Transverse colon (tissue), 4 donors: ENCODE measurements around the gene SERPIND1. TPM values are rescaled to one million over a fixed set of nuclear protein-coding genes. Genes with fewer than 3 reads are reported as not detected.

Source experiments
- DNase-seq: peaks from one replicate; pipeline ENCODE4 v3.0.0-alpha.2; 2019
- H3K27ac ChIP-seq, 4 donors: fragments of 200-600 bp; sonication (generic); 2 replicates each; pipeline ENCODE4 v1.5.1; 2016 to 2018; ENCODE audit warnings: inconsistent platforms in 4 of 4
- H3K27me3 ChIP-seq: fragments of 200-600 bp; sonication (generic); 2 replicates; pipeline ENCODE4 v1.5.1; 2017; ENCODE audit warnings: inconsistent platforms
- H3K36me3 ChIP-seq, 4 donors: fragments of 200-600 bp; sonication (generic); 2 replicates each; pipeline ENCODE4 v1.5.1; 2017 to 2019; ENCODE audit warnings: inconsistent platforms in 4 of 4
- H3K4me1 ChIP-seq, 4 donors: fragments of 200-600 bp; sonication (generic); 2 replicates each; pipeline ENCODE4 v1.5.1; 2017 to 2020; ENCODE audit warnings: inconsistent platforms in 4 of 4
- H3K4me3 ChIP-seq, 4 donors: fragments of 200-600 bp; sonication (generic); 1 replicate in 1 of 4; 2 replicates in 3 of 4; pipeline versions ENCODE4 v1.5.1 to v1.6.1; 2017 to 2019; ENCODE audit warnings: inconsistent platforms in 4 of 4
- H3K9me3 ChIP-seq, 2 donors: fragments of 200-600 bp; sonication (generic); 2 replicates each; pipeline ENCODE4 v1.5.1; 2017 to 2019; ENCODE audit warnings: inconsistent platforms in 2 of 2
- CTCF ChIP-seq, 5 experiments: fragments of 200-600 bp in 3 of 5; fragments of 450-650 bp in 2 of 5; sonication (generic) in 3 of 5; IDR thresholded peaks; 1 replicate in 2 of 5; 2 replicates in 3 of 5; pipeline ENCODE4 v1.5.1; 2016 to 2017; ENCODE audit warnings: antibody characterized with exemption in 5 of 5, inconsistent platforms in 3 of 5, mild to moderate bottlenecking in 2 of 5, moderate library complexity in 1 of 5
- EP300 ChIP-seq: sonication (generic); formaldehyde crosslinking; IDR thresholded peaks from one replicate; pipeline ENCODE4 v1.6.1; 2017; ENCODE audit warnings: antibody characterized with exemption, low read depth
- POLR2A ChIP-seq: fragments of 450-650 bp; IDR thresholded peaks from one replicate; pipeline ENCODE4 v1.6.1; 2016; ENCODE audit warnings: antibody characterized with exemption, mild to moderate bottlenecking, moderate library complexity
- POLR2AphosphoS5 ChIP-seq, 3 donors: sonication (generic); formaldehyde crosslinking; IDR thresholded peaks; one replicate each; pipeline ENCODE4 v1.6.1; 2016; ENCODE audit warnings: antibody characterized with exemption in 3 of 3
- WGBS, 2 donors: methylation state at CpG; one replicate each; pipeline ENCODE4 v1.1.5; 2018; ENCODE audit warnings: low coverage in 1 of 2; 5-methylcytosine and 5-hydroxymethylcytosine counted together
- in situ Hi-C, 4 donors: fragments of 200-750 bp; cut with MboI; loops; one replicate each; pipeline versions ENCODE4 v1.15.0 to v1.15.1; 2017; ENCODE audit warnings: low sequenced_read_pairs in 3 of 4, low pct_ligation_motif_present in 1 of 4, low pct_unique_long_range_greater_than_20kb in 1 of 4
- intact Hi-C: fragments of 100-400 bp; cut with DNase I; formaldehyde crosslinking; loops from one replicate; pipeline ENCODE4 v1.15.1; 2023; ENCODE audit warnings: low total_unique reads
- total RNA-seq, 4 donors: library from RNA; depleted of rRNA; stranded (reverse); fragments of >200 nt; gene quantifications; one replicate each; pipeline ENCODE4 v1.1.0, GENCODE V29; 2016

Gene SERPIND1
- total RNA-seq, 4 donors from 2014 or later = not detected

- H3K27me3 ChIP-seq = no peaks in the 10 kb centered on the region
- no peaks in the 10 kb centered on the region for H3K9me3 ChIP-seq
- in situ Hi-C loops = no loop called here
- peaks cover 0 to 11% (median 7%) of the 10 kb centered on the region in 4 donors for H3K4me1 ChIP-seq
- TF ChIP-seq EP300 (no peak), CTCF (IDR thresholded peaks at IDR 0.05) (no peak), POLR2A (no peak), POLR2AphosphoS5 (IDR thresholded peaks at IDR 0.05) (no peak)
- no peak for DNase-seq
- H3K4me3 ChIP-seq = no peak overlapping the region
- H3K27ac ChIP-seq = no peak overlapping the region
- H3K36me3 ChIP-seq = peaks cover 0 to 9% (median 3%) of the 10 kb centered on the region in 4 donors
- 81 to 83% methylated on average over 4 of the region's 4 CpGs for WGBS, 2 donors
- intact Hi-C loops = no loop called here
Measured at GRCh38 chr22:20782083-20782482, 8.2 kb downstream of the SERPIND1 start.

- intact Hi-C loops (no loop called here), in situ Hi-C loops (no loop called here)
- Histone ChIP-seq H3K9me3 (no peaks in the 10 kb centered on the region), H3K4me3 (no peak overlapping the region), H3K4me1 (peaks cover 0 to 6% (median 5%) of the 10 kb centered on the region in 4 donors), H3K27ac (no peak overlapping the region), H3K27me3 (no peaks in the 10 kb centered on the region), H3K36me3 (peaks cover 0 to 13% (median 4%) of the 10 kb centered on the region in 4 donors)
- DNase-seq = no peak
- no peak for TF ChIP-seq POLR2A
- no peak for TF ChIP-seq POLR2AphosphoS5 (IDR thresholded peaks at IDR 0.05)
- TF ChIP-seq EP300 = no peak
- TF ChIP-seq CTCF (IDR thresholded peaks at IDR 0.05) = no peak
- WGBS, 2 donors = 73 to 97% methylated on average over 2 to 4 of the region's 4 CpGs
Measured at GRCh38 chr22:20782596-20783299, 8.8 kb downstream of the SERPIND1 start.

GRCh38 chr22:20783300-20783673, 9.4 kb downstream of the SERPIND1 start:
- no peaks in the 10 kb centered on the region for H3K9me3 ChIP-seq
- WGBS, 2 donors = 93 to 96% methylated on average over 3 of the region's 3 CpGs
- peaks cover 0 to 15% (median 4%) of the 10 kb centered on the region in 4 donors for H3K36me3 ChIP-seq
- peaks cover 0 to 6% (median under 1%) of the 10 kb centered on the region in 4 donors for H3K4me1 ChIP-seq
- DNase-seq = no peak
- no peak overlapping the region for H3K27ac ChIP-seq
- H3K27me3 ChIP-seq = no peaks in the 10 kb centered on the region
- intact Hi-C loops = no loop called here
- in situ Hi-C loops = no loop called here
- TF ChIP-seq POLR2AphosphoS5 (IDR thresholded peaks at IDR 0.05) = no peak
- H3K4me3 ChIP-seq = no peak overlapping the region

- H3K27me3 ChIP-seq = no peaks in the 10 kb centered on the region
- TF ChIP-seq POLR2A = no peak
- peak; percentile 48 to 69 (median 52) for TF ChIP-seq CTCF (IDR thresholded peaks at IDR 0.05)
- H3K27ac ChIP-seq = no peak overlapping the region
- WGBS, 2 donors = 71 to 82% methylated on average over 3 to 14 of the region's 14 CpGs
- peaks cover 0 to 11% (median 2%) of the 10 kb centered on the region in 4 donors for H3K36me3 ChIP-seq
- DNase-seq = peak; percentile 31
- intact Hi-C loops (no loop called here), in situ Hi-C loops (no loop called here)
- H3K9me3 ChIP-seq = no peaks in the 10 kb centered on the region
- no peaks in the 10 kb centered on the region for H3K4me1 ChIP-seq
- no peak overlapping the region for H3K4me3 ChIP-seq
Measured at GRCh38 chr22:20783844-20784723, 10.2 kb downstream of the SERPIND1 start.
